HL-60 (cell line): ENCODE data around the gene MSH3.

ENCODE experiments used
- DNase-seq, 2 experiments: peaks; one replicate each; pipeline ENCODE4 v3.0.0-alpha.2; 2010 to 2020; ENCODE audit warnings: low read depth in 1 of 2, low spot score in 1 of 2
- H3K27ac ChIP-seq: fragments of 250-450 bp; sonication (Bioruptor Pico); replicated peaks from 2 replicates; pipeline ENCODE4 v1.5.1; 2020; ENCODE audit warnings: mild to moderate bottlenecking, moderate library complexity
- H3K27me3 ChIP-seq: fragments of 250-450 bp; sonication (Bioruptor Pico); 2 replicates; pipeline ENCODE4 v1.5.1; 2021; ENCODE audit warnings: mild to moderate bottlenecking, moderate library complexity; ENCODE audit not compliant: insufficient read depth, poor library complexity, severe bottlenecking
- H3K4me3 ChIP-seq: replicated peaks from 2 replicates; pipeline ENCODE4 v1.5.1; 2011; ENCODE audit warnings: mild to moderate bottlenecking, control low read depth, low read length; ENCODE audit not compliant: insufficient read depth
- GABPA ChIP-seq: IDR thresholded peaks from 2 replicates; pipeline ENCODE4 v1.6.1; 2012; ENCODE audit warnings: low read depth
- POLR2AphosphoS5 ChIP-seq: IDR thresholded peaks from 2 replicates; pipeline ENCODE4 v1.6.1; 2012; ENCODE audit warnings: low read depth
- SPI1 ChIP-seq: IDR thresholded peaks from 2 replicates; pipeline ENCODE4 v1.6.1; 2012; ENCODE audit warnings: low read depth, mild to moderate bottlenecking, borderline replicate concordance
- TF ChIP-seq, protein P1 (sequence below): IDR thresholded peaks from one replicate; pipeline ENCODE4 v1.5.1; 2011; ENCODE audit warnings: low read length, control low read depth, inconsistent platforms; ENCODE audit not compliant: insufficient read depth
- TF ChIP-seq, protein P2 (sequence below): IDR thresholded peaks from 2 replicates; pipeline ENCODE4 v1.6.1; 2012; ENCODE audit warnings: low read depth; ENCODE audit not compliant: insufficient replicate concordance

Gene MSH3

DNA sequence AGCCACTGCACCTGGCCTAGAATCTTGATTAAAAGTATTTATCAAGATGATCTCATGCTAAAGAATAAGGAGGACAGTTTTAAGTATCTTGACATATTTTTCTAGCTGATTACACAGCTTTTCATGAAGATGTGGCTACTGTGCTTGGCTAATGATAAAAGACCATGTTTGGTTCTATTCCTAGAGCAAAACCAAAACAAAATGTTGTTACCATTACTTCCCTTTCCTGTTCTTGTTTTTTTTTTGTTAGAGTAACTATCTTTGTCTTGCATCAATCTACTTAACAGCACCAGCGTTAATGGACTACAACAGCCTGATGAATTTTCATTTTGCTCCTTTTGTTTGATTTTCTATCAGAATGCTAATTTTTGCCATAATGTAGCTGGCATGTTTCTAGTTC, 86.5 kb downstream of the MSH3 start:
- H3K4me3 ChIP-seq, result no peak overlapping the region
- H3K27me3 ChIP-seq, result no peaks in the 10 kb centered on the region
- TF ChIP-seq GABPA (no peak), POLR2AphosphoS5 (no peak), SPI1 (no peak)
- TF ChIP-seq, protein P1, sequence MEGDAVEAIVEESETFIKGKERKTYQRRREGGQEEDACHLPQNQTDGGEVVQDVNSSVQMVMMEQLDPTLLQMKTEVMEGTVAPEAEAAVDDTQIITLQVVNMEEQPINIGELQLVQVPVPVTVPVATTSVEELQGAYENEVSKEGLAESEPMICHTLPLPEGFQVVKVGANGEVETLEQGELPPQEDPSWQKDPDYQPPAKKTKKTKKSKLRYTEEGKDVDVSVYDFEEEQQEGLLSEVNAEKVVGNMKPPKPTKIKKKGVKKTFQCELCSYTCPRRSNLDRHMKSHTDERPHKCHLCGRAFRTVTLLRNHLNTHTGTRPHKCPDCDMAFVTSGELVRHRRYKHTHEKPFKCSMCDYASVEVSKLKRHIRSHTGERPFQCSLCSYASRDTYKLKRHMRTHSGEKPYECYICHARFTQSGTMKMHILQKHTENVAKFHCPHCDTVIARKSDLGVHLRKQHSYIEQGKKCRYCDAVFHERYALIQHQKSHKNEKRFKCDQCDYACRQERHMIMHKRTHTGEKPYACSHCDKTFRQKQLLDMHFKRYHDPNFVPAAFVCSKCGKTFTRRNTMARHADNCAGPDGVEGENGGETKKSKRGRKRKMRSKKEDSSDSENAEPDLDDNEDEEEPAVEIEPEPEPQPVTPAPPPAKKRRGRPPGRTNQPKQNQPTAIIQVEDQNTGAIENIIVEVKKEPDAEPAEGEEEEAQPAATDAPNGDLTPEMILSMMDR, result no peak
- TF ChIP-seq, protein P2, sequence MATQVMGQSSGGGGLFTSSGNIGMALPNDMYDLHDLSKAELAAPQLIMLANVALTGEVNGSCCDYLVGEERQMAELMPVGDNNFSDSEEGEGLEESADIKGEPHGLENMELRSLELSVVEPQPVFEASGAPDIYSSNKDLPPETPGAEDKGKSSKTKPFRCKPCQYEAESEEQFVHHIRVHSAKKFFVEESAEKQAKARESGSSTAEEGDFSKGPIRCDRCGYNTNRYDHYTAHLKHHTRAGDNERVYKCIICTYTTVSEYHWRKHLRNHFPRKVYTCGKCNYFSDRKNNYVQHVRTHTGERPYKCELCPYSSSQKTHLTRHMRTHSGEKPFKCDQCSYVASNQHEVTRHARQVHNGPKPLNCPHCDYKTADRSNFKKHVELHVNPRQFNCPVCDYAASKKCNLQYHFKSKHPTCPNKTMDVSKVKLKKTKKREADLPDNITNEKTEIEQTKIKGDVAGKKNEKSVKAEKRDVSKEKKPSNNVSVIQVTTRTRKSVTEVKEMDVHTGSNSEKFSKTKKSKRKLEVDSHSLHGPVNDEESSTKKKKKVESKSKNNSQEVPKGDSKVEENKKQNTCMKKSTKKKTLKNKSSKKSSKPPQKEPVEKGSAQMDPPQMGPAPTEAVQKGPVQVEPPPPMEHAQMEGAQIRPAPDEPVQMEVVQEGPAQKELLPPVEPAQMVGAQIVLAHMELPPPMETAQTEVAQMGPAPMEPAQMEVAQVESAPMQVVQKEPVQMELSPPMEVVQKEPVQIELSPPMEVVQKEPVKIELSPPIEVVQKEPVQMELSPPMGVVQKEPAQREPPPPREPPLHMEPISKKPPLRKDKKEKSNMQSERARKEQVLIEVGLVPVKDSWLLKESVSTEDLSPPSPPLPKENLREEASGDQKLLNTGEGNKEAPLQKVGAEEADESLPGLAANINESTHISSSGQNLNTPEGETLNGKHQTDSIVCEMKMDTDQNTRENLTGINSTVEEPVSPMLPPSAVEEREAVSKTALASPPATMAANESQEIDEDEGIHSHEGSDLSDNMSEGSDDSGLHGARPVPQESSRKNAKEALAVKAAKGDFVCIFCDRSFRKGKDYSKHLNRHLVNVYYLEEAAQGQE, result no peak
- DNase-seq, result no peak
- no peak overlapping the region for H3K27ac ChIP-seq

GRCh38 chr5:80744149-80744548, 89.7 kb downstream of the MSH3 start:
- TF ChIP-seq GABPA (no peak), SPI1 (no peak), POLR2AphosphoS5 (no peak)
- TF ChIP-seq, protein P1, result no peak
- no peak for DNase-seq
- no peaks in the 10 kb centered on the region for H3K27me3 ChIP-seq
- H3K4me3 ChIP-seq, result no peak overlapping the region
- H3K27ac ChIP-seq, result no peak overlapping the region

GRCh38 chr5:80745490-80745889, 91.0 kb downstream of the MSH3 start:
- TF ChIP-seq SPI1 (no peak), POLR2AphosphoS5 (no peak), GABPA (no peak)
- TF ChIP-seq, protein P1, result no peak
- TF ChIP-seq, protein P2, result no peak
- Histone ChIP-seq H3K4me3 (no peak overlapping the region), H3K27ac (no peak overlapping the region), H3K27me3 (no peaks in the 10 kb centered on the region)
- DNase-seq, result no peak

DNA sequence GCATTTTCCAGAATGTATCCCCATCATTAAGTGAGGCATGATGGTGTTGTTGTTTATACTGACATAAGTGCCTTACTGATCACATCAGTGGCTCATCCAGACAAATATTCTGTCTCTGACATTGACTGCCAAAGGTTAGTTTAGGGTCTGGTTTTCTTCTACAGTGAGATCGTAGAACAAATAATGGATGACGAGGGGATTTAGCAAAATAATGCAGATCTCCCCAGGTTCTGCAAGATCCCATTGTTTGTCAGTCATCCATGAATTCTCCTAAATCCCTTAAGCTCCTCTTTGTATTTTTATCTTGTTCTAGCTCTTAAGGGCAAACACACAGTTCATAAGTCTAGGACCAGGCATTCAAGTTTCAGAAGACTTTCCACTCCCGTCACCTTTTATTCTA, 93.5 kb downstream of the MSH3 start:
- TF ChIP-seq GABPA (no peak), SPI1 (no peak), POLR2AphosphoS5 (no peak)
- TF ChIP-seq, protein P2, result no peak
- TF ChIP-seq, protein P1, result no peak
- no peak overlapping the region for H3K27ac ChIP-seq
- H3K27me3 ChIP-seq, result no peaks in the 10 kb centered on the region
- H3K4me3 ChIP-seq, result no peak overlapping the region
- DNase-seq, result no peak
